Spleen (tissue), 11 donors: ENCODE results near the gene COA1. TPM values are rescaled to one million over a fixed set of nuclear protein-coding genes. Genes with fewer than 3 reads are reported as not detected.

Source experiments
- DNase-seq: peaks from one replicate; pipeline ENCODE4 v3.0.0-alpha.2; 2020
- H3K27ac ChIP-seq, 8 donors: fragments of 200-600 bp; sonication (generic) in 7 of 8; 1 replicate in 4 of 8; 2 replicates in 4 of 8; pipeline versions ENCODE4 v1.5.0 to v1.8.0; 2016 to 2021; ENCODE audit warnings: inconsistent platforms in 4 of 8, mild to moderate bottlenecking in 4 of 8, moderate library complexity in 1 of 8
- H3K27me3 ChIP-seq, 7 donors: fragments of 200-600 bp; sonication (generic) in 6 of 7; replicated peaks in 1 of 7; 1 replicate in 4 of 7; 2 replicates in 3 of 7; pipeline versions ENCODE4 v1.5.0 to v1.8.0; 2016 to 2021; ENCODE audit warnings: inconsistent platforms in 3 of 7, mild to moderate bottlenecking in 1 of 7
- H3K36me3 ChIP-seq, 6 donors: fragments of 200-600 bp; sonication (generic) in 5 of 6; 1 replicate in 4 of 6; 2 replicates in 2 of 6; pipeline versions ENCODE4 v1.5.0 to v1.8.0; 2016 to 2021; ENCODE audit warnings: inconsistent platforms in 2 of 6
- H3K4me1 ChIP-seq, 6 donors: fragments of 200-600 bp; sonication (generic) in 5 of 6; 1 replicate in 3 of 6; 2 replicates in 3 of 6; pipeline versions ENCODE4 v1.5.0 to v1.8.0; 2016 to 2021; ENCODE audit warnings: inconsistent platforms in 3 of 6
- H3K4me3 ChIP-seq, 8 donors: fragments of 200-600 bp; sonication (generic) in 7 of 8; 1 replicate in 4 of 8; 2 replicates in 4 of 8; pipeline versions ENCODE4 v1.5.0 to v1.8.0; 2016 to 2021; ENCODE audit warnings: inconsistent platforms in 4 of 8, mild to moderate bottlenecking in 4 of 8, moderate library complexity in 2 of 8
- H3K9me3 ChIP-seq, 8 donors: fragments of 200-600 bp; sonication (generic) in 7 of 8; 1 replicate in 4 of 8; 2 replicates in 4 of 8; pipeline versions ENCODE4 v1.5.0 to v1.8.0; 2016 to 2021; ENCODE audit warnings: inconsistent platforms in 4 of 8
- CTCF ChIP-seq, 11 experiments: fragments of 200-600 bp in 7 of 11; fragments of 450-650 bp in 4 of 11; sonication (generic) in 4 of 11; IDR thresholded peaks in 8 of 11; conservative IDR thresholded peaks in 3 of 11; 1 replicate in 7 of 11; 2 replicates in 4 of 11; pipeline versions ENCODE4 v1.4.0 to v1.8.0; 2016 to 2021; ENCODE audit warnings: antibody characterized with exemption in 11 of 11, inconsistent platforms in 4 of 11, mild to moderate bottlenecking in 1 of 11
- POLR2A ChIP-seq, 3 donors: fragments of 450-650 bp; IDR thresholded peaks; one replicate each; pipeline ENCODE4 v1.5.1; 2017; ENCODE audit warnings: antibody characterized with exemption in 3 of 3, mild to moderate bottlenecking in 1 of 3
- POLR2AphosphoS5 ChIP-seq, 3 donors: sonication (generic); formaldehyde crosslinking; IDR thresholded peaks; one replicate each; pipeline ENCODE4 v1.5.1; 2017; ENCODE audit warnings: antibody characterized with exemption in 3 of 3
- WGBS, 5 donors: extraction: QIAGEN DNeasy Blood & Tissue Kit in 3 of 5; methylation state at CpG; one replicate each; pipeline versions ENCODE4 v1.1.5 to v1.1.7; 2013 to 2018; 5-methylcytosine and 5-hydroxymethylcytosine counted together
- intact Hi-C: fragments of 100-400 bp; cut with DNase I; formaldehyde crosslinking; loops from one replicate; pipeline ENCODE4 v1.15.0; 2023; ENCODE audit warnings: low total_unique reads
- polyA plus RNA-seq, 3 donors: library from polyadenylated mRNA; stranded (reverse); fragments of 200-250 nt; gene quantifications; one replicate each; pipeline ENCODE4 v1.2.1, GENCODE V29; 2013
- total RNA-seq, 7 donors: library from RNA; depleted of rRNA in 3 of 7; stranded (reverse); fragments of >200 nt in 3 of 7; fragmentation: NEBNext Ultra II Directional in 4 of 7; extraction: Animal tissue kit (Norgen Biotek cat#: 25700) in 4 of 7; gene quantifications; one replicate each; pipeline versions ENCODE4 v1.1.0 to v1.2.1, GENCODE V29; 2016 to 2021
- donor health status: healthy with polysubstance abuse.
- donor health status: DM: no; HTN: no; CAD: no; lungs with moderate emphysema.
- donor health status: DM: no; HTN: no; CAD: no.
- donor health status: Bipolar disorder and iron deficiency.
- donor health status: healthy.
- donor health status: DM: no; HTN: no; CAD: no.
- donor health status: DM: yes; HTN: yes; CAD: no.

The COA1 gene
- total and polyA plus RNA-seq, 10 donors: 48.3 to 102 (median 67.2) TPM

GRCh38 chr7:43647339-43647672 lies 82.0 kb downstream of the COA1 start:
- Histone ChIP-seq H3K4me1 (peaks cover 60 to 98% (median 91%) of the 10 kb centered on the region in 6 donors), H3K27me3 (no peaks in the 10 kb centered on the region), H3K9me3 (no peaks in the 10 kb centered on the region), H3K4me3 (peak overlapping the region in 3 of 8 donors; percentile 17 to 61 (median 22)), H3K36me3 (peaks cover 0 to 46% (median 5%) of the 10 kb centered on the region in 6 donors), H3K27ac (peak overlapping the region; percentile 91 to 98 (median 94))
- TF ChIP-seq POLR2A (IDR thresholded peaks at IDR 0.05): no peak
- TF ChIP-seq CTCF (IDR thresholded peaks at IDR 0.05 in 8 of 11, conservative IDR thresholded peaks at IDR 0.05 in 3 of 11): no peak
- no peak for TF ChIP-seq POLR2AphosphoS5 (IDR thresholded peaks at IDR 0.05)
- DNase-seq: no peak
- WGBS, 5 donors: 46 to 58% (median 49%) methylated on average over 7 of the region's 7 CpGs
- intact Hi-C loops: no loop called here

- DNase-seq: no peak
- H3K4me1 ChIP-seq: peaks cover 60 to 98% (median 89%) of the 10 kb centered on the region in 6 donors
- H3K4me3 ChIP-seq: peak overlapping the region in 2 of 8 donors; percentile 17 to 61
- WGBS, 5 donors: 29 to 63% (median 40%) methylated on average over 8 of the region's 8 CpGs
- intact Hi-C loops: no loop called here
- TF ChIP-seq CTCF (IDR thresholded peaks at IDR 0.05 in 8 of 11, conservative IDR thresholded peaks at IDR 0.05 in 3 of 11) (no peak), POLR2A (IDR thresholded peaks at IDR 0.05) (no peak), POLR2AphosphoS5 (IDR thresholded peaks at IDR 0.05) (peak in 1 of 3 donors; percentile 22)
- no peaks in the 10 kb centered on the region for H3K9me3 ChIP-seq
- H3K36me3 ChIP-seq: peaks cover 0 to 51% (median 8%) of the 10 kb centered on the region in 6 donors
- no peaks in the 10 kb centered on the region for H3K27me3 ChIP-seq
- H3K27ac ChIP-seq: peak overlapping the region; percentile 91 to 98 (median 94)
Observed at GRCh38 chr7:43646603-43647338, 82.6 kb downstream of the COA1 start.

- H3K27ac ChIP-seq: peak overlapping the region; percentile 91 to 98 (median 94)
- H3K9me3 ChIP-seq: no peaks in the 10 kb centered on the region
- H3K36me3 ChIP-seq: peaks cover 0 to 60% (median 9%) of the 10 kb centered on the region in 6 donors
- H3K4me1 ChIP-seq: peaks cover 51 to 98% (median 87%) of the 10 kb centered on the region in 6 donors
- WGBS, 5 donors: 68 to 82% (median 74%) methylated on average over 3 of the region's 3 CpGs
- H3K27me3 ChIP-seq: no peaks in the 10 kb centered on the region
- TF ChIP-seq POLR2AphosphoS5 (IDR thresholded peaks at IDR 0.05): no peak
- no peak for TF ChIP-seq CTCF (IDR thresholded peaks at IDR 0.05 in 8 of 11, conservative IDR thresholded peaks at IDR 0.05 in 3 of 11)
- no peak for TF ChIP-seq POLR2A (IDR thresholded peaks at IDR 0.05)
- intact Hi-C loops: no loop called here
- H3K4me3 ChIP-seq: peak overlapping the region in 1 of 8 donors; percentile 61
- no peak for DNase-seq
Observed at GRCh38 chr7:43645699-43646226, 83.6 kb downstream of the COA1 start.

- Histone ChIP-seq H3K4me3 (no peak overlapping the region), H3K4me1 (peaks cover 52 to 98% (median 87%) of the 10 kb centered on the region in 6 donors), H3K27me3 (no peaks in the 10 kb centered on the region), H3K36me3 (peaks cover 0 to 79% (median 14%) of the 10 kb centered on the region in 6 donors), H3K9me3 (no peaks in the 10 kb centered on the region), H3K27ac (peak overlapping the region in 5 of 8 donors; percentile 11 to 98 (median 91))
- DNase-seq: no peak
- TF ChIP-seq POLR2A (IDR thresholded peaks at IDR 0.05) (no peak), POLR2AphosphoS5 (IDR thresholded peaks at IDR 0.05) (no peak), CTCF (IDR thresholded peaks at IDR 0.05 in 8 of 11, conservative IDR thresholded peaks at IDR 0.05 in 3 of 11) (no peak)
- intact Hi-C loops: no loop called here
- 70 to 81% (median 76%) methylated on average over 8 of the region's 8 CpGs for WGBS, 5 donors
Observed at GRCh38 chr7:43643846-43644245, 85.5 kb downstream of the COA1 start.
